HepG2 (cell line): ENCODE results near the gene NYNRIN. TPM values are rescaled to one million over a fixed set of nuclear protein-coding genes. Genes with fewer than 3 reads are reported as not detected.

ENCODE experiments used
- ATAC-seq: fragments of 200-7000 bp; cut with Tn5 transposase; 3 replicates; pipeline ENCODE4 v1.9.1; 2020; ENCODE audit warnings: mild to moderate bottlenecking, moderate library complexity
- BruUV-seq: library from RNA; stranded (reverse); fragments of 400-500 nt; replicated peaks from 2 replicates; lab custom pipeline; 2021; lab: Mats Ljungman, UMichigan
- CTCF ChIA-PET: fragments of 300-600 bp; formaldehyde crosslinking; extraction: SDS; loops from one replicate; lab custom pipeline; 2021; ENCODE audit warnings: low total read pairs, inconsistent platforms, low intra/inter-chr PET ratio; lab: Yijun Ruan, JAX
- POLR2A ChIA-PET: fragments of 350-600 bp; sonication (Branson Sonifier 250); formaldehyde crosslinking; loops from one replicate; lab custom pipeline; 2020; ENCODE audit warnings: antibody characterized with exemption, inconsistent platforms; lab: Yijun Ruan, JAX
- DNase-seq: peaks from one replicate; pipeline ENCODE4 v3.0.0-alpha.2; 2015; ENCODE audit warnings: low spot score
- FAIRE-seq: peaks from 3 replicates; lab custom pipeline; 2011; peaks lifted over from hg19 to GRCh38; lab: Jason Lieb, UNC
- H2AFZ ChIP-seq: one replicate; pipeline ENCODE4 v1.6.1; 2011; ENCODE audit warnings: low read length, inconsistent platforms
- H3K27ac ChIP-seq: fragments of 300-600 bp; 3 replicates; pipeline ENCODE4 v1.8.0; 2011; ENCODE audit warnings: mixed run types, mild to moderate bottlenecking, mixed read lengths, low read length, inconsistent platforms; ENCODE audit not compliant: insufficient read depth; ENCODE audit errors: extremely low read length
- H3K27me3 ChIP-seq, 2 experiments: fragments of 200-600 bp in 1 of 2; 2 replicates in 1 of 2; 3 replicates in 1 of 2; pipeline versions ENCODE4 v1.6.0 to v1.8.0; 2011; ENCODE audit warnings: low read length in 2 of 2, mild to moderate bottlenecking in 2 of 2, moderate library complexity in 2 of 2, inconsistent platforms in 1 of 2; ENCODE audit not compliant: insufficient read depth in 2 of 2, control insufficient read depth in 1 of 2
- H3K36me3 ChIP-seq, 2 experiments: fragments of 200-600 bp in 1 of 2; replicated peaks in 1 of 2; 2 replicates in 1 of 2; 3 replicates in 1 of 2; pipeline versions ENCODE4 v1.5.1 to v1.8.0; 2011; ENCODE audit warnings: low read length in 2 of 2, inconsistent platforms in 1 of 2; ENCODE audit not compliant: insufficient read depth in 2 of 2, control insufficient read depth in 1 of 2
- H3K4me1 ChIP-seq: 2 replicates; pipeline ENCODE4 v1.5.1; 2012; ENCODE audit warnings: low read length, inconsistent platforms; ENCODE audit not compliant: insufficient read depth
- H3K4me2 ChIP-seq: 2 replicates; pipeline ENCODE4 v1.6.0; 2011; ENCODE audit warnings: low read depth, low read length, inconsistent platforms
- H3K4me3 ChIP-seq, 3 experiments: fragments of 200-600 bp in 1 of 3; sonication (generic), shearing (Covaris generic) in 1 of 3; replicated peaks in 1 of 3; 2 replicates each; pipeline ENCODE4 v1.5.1; 2011 to 2016; ENCODE audit warnings: low read length in 3 of 3, inconsistent platforms in 2 of 3, low read depth in 2 of 3, mild to moderate bottlenecking in 2 of 3, control low read depth in 1 of 3, mixed read lengths in 1 of 3; ENCODE audit not compliant: insufficient read depth in 1 of 3
- H3K79me2 ChIP-seq: one replicate; pipeline ENCODE4 v1.6.1; 2011; ENCODE audit warnings: low read length, inconsistent platforms; ENCODE audit not compliant: insufficient read depth
- H3K9ac ChIP-seq: 2 replicates; pipeline ENCODE4 v1.6.0; 2011; ENCODE audit warnings: mild to moderate bottlenecking, low read depth, low read length, inconsistent platforms; ENCODE audit not compliant: insufficient read depth
- H3K9me3 ChIP-seq: 2 replicates; pipeline ENCODE4 v1.5.1; 2012; ENCODE audit warnings: mild to moderate bottlenecking, low read length
- H4K20me1 ChIP-seq: 2 replicates; pipeline ENCODE4 v1.6.0; 2011; ENCODE audit warnings: inconsistent platforms, mild to moderate bottlenecking, low read length, moderate library complexity; ENCODE audit not compliant: insufficient read depth
- ATAD3A ChIP-seq: sonication (generic); formaldehyde crosslinking; IDR thresholded peaks from 2 replicates; pipeline ENCODE4 v1.4.0; 2020; ENCODE audit warnings: missing genetic modification reagents
- GTF2F1 ChIP-seq: fragments of 150-350 bp; IDR thresholded peaks from 2 replicates; pipeline ENCODE4 v1.6.1; 2014; ENCODE audit warnings: low read length
- HNF4A ChIP-seq: sonication (generic); formaldehyde crosslinking; IDR thresholded peaks from 2 replicates; pipeline ENCODE4 v1.4.0; 2020; ENCODE audit warnings: missing genetic modification reagents
- HOXA3 ChIP-seq: sonication (generic); formaldehyde crosslinking; IDR thresholded peaks from 2 replicates; pipeline ENCODE4 v1.5.0; 2020; ENCODE audit warnings: missing genetic modification reagents
- LCORL ChIP-seq, 2 experiments: fragments of 450-650 bp in 1 of 2; sonication (generic) in 1 of 2; formaldehyde crosslinking in 1 of 2; IDR thresholded peaks; 2 replicates each; pipeline versions ENCODE4 v1.5.0 to v1.6.1; 2017 to 2020; ENCODE audit warnings: antibody characterized with exemption in 1 of 2, missing genetic modification reagents in 1 of 2
- MAZ ChIP-seq, 2 experiments: sonication (generic) in 1 of 2; formaldehyde crosslinking in 1 of 2; IDR thresholded peaks; 2 replicates each; pipeline versions ENCODE4 v1.5.0 to v1.6.1; 2012 to 2020; ENCODE audit warnings: low read depth in 2 of 2, mild to moderate bottlenecking in 2 of 2, borderline replicate concordance in 1 of 2, improper control_type of control experiment in 1 of 2, low read length in 1 of 2, missing genetic modification reagents in 1 of 2, moderate library complexity in 1 of 2
- MXI1 ChIP-seq: IDR thresholded peaks from 3 replicates; pipeline ENCODE4 v1.6.1; 2012; ENCODE audit warnings: low read depth, low read length, inconsistent platforms, borderline replicate concordance
- SATB2 ChIP-seq: sonication (generic); formaldehyde crosslinking; IDR thresholded peaks from 2 replicates; pipeline ENCODE4 v1.5.0; 2020; ENCODE audit warnings: missing genetic modification reagents
- ZFY ChIP-seq: sonication (generic); formaldehyde crosslinking; IDR thresholded peaks from 2 replicates; pipeline ENCODE4 v1.4.0; 2020; ENCODE audit warnings: missing genetic modification reagents
- ZNF18 ChIP-seq: sonication (generic); formaldehyde crosslinking; IDR thresholded peaks from 2 replicates; pipeline ENCODE4 v1.8.0; 2022; ENCODE audit warnings: mild to moderate bottlenecking, missing genetic modification reagents; ENCODE audit not compliant: insufficient replicate concordance
- ZNF225 ChIP-seq: sonication (generic); formaldehyde crosslinking; IDR thresholded peaks from 2 replicates; pipeline ENCODE4 v1.4.0; 2020; ENCODE audit warnings: mild to moderate bottlenecking, missing genetic modification reagents
- WGBS: methylation state at CpG from one replicate; pipeline ENCODE4 v1.1.6; 2017; ENCODE audit warnings: low lambda C conversion rate; 5-methylcytosine and 5-hydroxymethylcytosine counted together
- in situ Hi-C: cut with HindIII; loops from 2 replicates; pipeline ENCODE4 v1.10.0; 2017; ENCODE audit warnings: low pct_unique_long_range_greater_than_20kb; ENCODE audit not compliant: extremely low pct_ligation_motif_present
- intact Hi-C: fragments of 100-400 bp; cut with micrococcal nuclease; formaldehyde crosslinking; loops from one replicate; pipeline ENCODE4 v1.10.0; 2022; ENCODE audit not compliant: unreplicated experiment
- polyA plus RNA-seq, 8 experiments: library from polyadenylated mRNA; depleted of rRNA in 3 of 8; stranded (reverse) in 7 of 8; unstranded in 1 of 8; fragments of >200 nt; fragmentation: Illumina TruSeq in 4 of 8; extraction: Trizol in 4 of 8; gene quantifications; 2 replicates each; pipeline versions ENCODE4 v1.2.1 to v1.2.3, GENCODE V29; 2011 to 2016; ENCODE audit warnings: low read depth in 4 of 8, missing spikeins in 1 of 8, mixed read lengths in 1 of 8; ENCODE audit not compliant: insufficient read depth in 1 of 8
- total RNA-seq, 5 experiments: library from RNA; depleted of rRNA; stranded (reverse); fragments of >200 nt; fragmentation: Illumina TruSeq; extraction: Trizol; gene quantifications; 2 replicates each; pipeline ENCODE4 v1.2.3, GENCODE V29; 2016; ENCODE audit warnings: low read depth in 1 of 5
- TF ChIP-seq, protein P1 (sequence below): sonication (generic); formaldehyde crosslinking; IDR thresholded peaks from 2 replicates; pipeline ENCODE4 v1.4.0; 2020; ENCODE audit warnings: missing genetic modification reagents

The NYNRIN gene
- total and polyA plus RNA-seq, 2 of the 13 experiments (the other 11 are each of a cell fraction or from before 2014, with no cell fraction given), result 0.63 to 1.1 TPM

GRCh38 chr14:24425704-24426103 is 26.9 kb downstream of the NYNRIN start:
- ChIA-PET POLR2A (interaction anchor here (1.1 to 9.1 kb wide), 6 partner anchors 16 to 154 kb away, joined by 4 to 242 read pairs (median 12); partner anchors contain the start of genes RABGGTA and SDR39U1), CTCF (no interaction called here)
- DNase-seq (peak; percentile 63), FAIRE-seq (no peak), ATAC-seq (no peak)
- peaks cover 5% of the 10 kb centered on the region for H3K79me2 ChIP-seq
- intact Hi-C loops, result loop anchor here (1.0 to 2.0 kb wide), 2 partner anchors 13 to 17 kb away; partner anchors contain the start of gene SDR39U1
- H2AFZ ChIP-seq, result no peak overlapping the region
- no peak overlapping the region for H3K27ac ChIP-seq
- TF ChIP-seq ZNF225 (CRISPR knock-in tag) (no peak), HNF4A (CRISPR knock-in tag) (0 out of 2 replicates have a peak, but pooled peaks have one; percentile 3), GTF2F1 (peak; percentile 81; the same call in 1 of the 2 replicates), SATB2 (CRISPR knock-in tag) (0 out of 2 replicates have a peak, but pooled peaks have one; percentile 25), MAZ (IDR thresholded peaks at IDR 0.05; ENCODE audit: borderline replicate concordance, low read depth, low read length) (no peak), MAZ (CRISPR knock-in tag; IDR thresholded peaks at IDR 0.05; ENCODE audit: low read depth) (no peak), ZFY (CRISPR knock-in tag) (0 out of 2 replicates have a peak, but pooled peaks have one; percentile 3), LCORL (IDR thresholded peaks at IDR 0.05) (peak; percentile 100), LCORL (CRISPR knock-in tag; IDR thresholded peaks at IDR 0.05) (no peak), ZNF18 (CRISPR knock-in tag) (no peak), MXI1 (0 out of 3 replicates have a peak, but pooled peaks have one; percentile 12), ATAD3A (no peak), HOXA3 (CRISPR knock-in tag) (no peak)
- TF ChIP-seq, protein P1, sequence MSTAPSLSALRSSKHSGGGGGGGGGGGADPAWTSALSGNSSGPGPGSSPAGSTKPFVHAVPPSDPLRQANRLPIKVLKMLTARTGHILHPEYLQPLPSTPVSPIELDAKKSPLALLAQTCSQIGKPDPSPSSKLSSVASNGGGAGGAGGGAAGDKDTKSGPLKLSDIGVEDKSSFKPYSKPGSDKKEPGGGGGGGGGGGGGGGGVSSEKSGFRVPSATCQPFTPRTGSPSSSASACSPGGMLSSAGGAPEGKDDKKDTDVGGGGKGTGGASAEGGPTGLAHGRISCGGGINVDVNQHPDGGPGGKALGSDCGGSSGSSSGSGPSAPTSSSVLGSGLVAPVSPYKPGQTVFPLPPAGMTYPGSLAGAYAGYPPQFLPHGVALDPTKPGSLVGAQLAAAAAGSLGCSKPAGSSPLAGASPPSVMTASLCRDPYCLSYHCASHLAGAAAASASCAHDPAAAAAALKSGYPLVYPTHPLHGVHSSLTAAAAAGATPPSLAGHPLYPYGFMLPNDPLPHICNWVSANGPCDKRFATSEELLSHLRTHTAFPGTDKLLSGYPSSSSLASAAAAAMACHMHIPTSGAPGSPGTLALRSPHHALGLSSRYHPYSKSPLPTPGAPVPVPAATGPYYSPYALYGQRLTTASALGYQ (CRISPR knock-in tag), result 0 out of 2 replicates have a peak, but pooled peaks have one; percentile 6
- H3K4me3 ChIP-seq, result no peak overlapping the region
- peaks cover 74% of the 10 kb centered on the region for H3K4me1 ChIP-seq
- no peak overlapping the region for H3K9ac ChIP-seq
- no peak overlapping the region for H3K4me2 ChIP-seq
- no peaks in the 10 kb centered on the region; a peak in 2 of 5 replicates for H3K27me3 ChIP-seq
- no peaks in the 10 kb centered on the region for H3K9me3 ChIP-seq
- in situ Hi-C loops, result no loop called here
- no peaks in the 10 kb centered on the region for H3K36me3 ChIP-seq
- BruUV-seq, result no TSS peak
- 10% methylated on average over 3 of the region's 3 CpGs for WGBS
- H4K20me1 ChIP-seq, result no peaks in the 10 kb centered on the region
